WTC11 (cell line): ENCODE measurements around the gene GPR39. TPM values are rescaled to one million over a fixed set of nuclear protein-coding genes. Genes with fewer than 3 reads are reported as not detected.

Experiments used
- ATAC-seq: fragments of 200-7000 bp; cut with Tn5 transposase; 2 replicates; pipeline ENCODE4 v1.10.0; 2021; ENCODE audit warnings: mild to moderate bottlenecking, moderate library complexity
- CTCF ChIA-PET: fragments of 300-600 bp; sonication (Branson Sonifier 250); formaldehyde crosslinking; loops from one replicate; lab custom pipeline; 2021; ENCODE audit warnings: antibody characterized with exemption; lab: Charles Lee
- POLR2A ChIA-PET: fragments of 350-600 bp; sonication (Branson Sonifier 250); formaldehyde crosslinking; loops from one replicate; lab custom pipeline; 2021; ENCODE audit warnings: antibody characterized with exemption; lab: Charles Lee
- DNase-seq: peaks from one replicate; pipeline ENCODE4 v3.0.0; 2021; ENCODE audit warnings: low spot score
- H3K27ac Mint-ChIP-seq: 2 replicates; pipeline ENCODE4 v1.8.0; 2021; ENCODE audit warnings: mixed read lengths
- H3K27me3 Mint-ChIP-seq: 2 replicates; pipeline ENCODE4 v1.8.0; 2021; ENCODE audit warnings: low read depth, mild to moderate bottlenecking, moderate library complexity, mixed read lengths
- H3K36me3 Mint-ChIP-seq: 2 replicates; pipeline ENCODE4 v1.8.0; 2021; ENCODE audit warnings: mixed read lengths
- H3K4me1 Mint-ChIP-seq: 2 replicates; pipeline ENCODE4 v1.8.0; 2022; ENCODE audit warnings: mixed read lengths
- H3K4me3 Mint-ChIP-seq: 2 replicates; pipeline ENCODE4 v1.8.0; 2021; ENCODE audit warnings: mild to moderate bottlenecking, moderate library complexity, mixed read lengths
- H3K9me3 Mint-ChIP-seq: 2 replicates; pipeline ENCODE4 v1.8.0; 2021; ENCODE audit warnings: mixed read lengths
- AFF4 ChIP-seq: sonication (generic); formaldehyde crosslinking; IDR thresholded peaks from 2 replicates; pipeline ENCODE4 v1.8.1; 2023; ENCODE audit warnings: mild to moderate bottlenecking, missing genetic modification reagents, borderline replicate concordance
- ATF6 ChIP-seq: sonication (generic); formaldehyde crosslinking; IDR thresholded peaks from 2 replicates; pipeline ENCODE4 v1.8.1; 2023; ENCODE audit warnings: mild to moderate bottlenecking, missing genetic modification reagents
- CDX4 ChIP-seq: fragments of 250-450 bp; sonication (Bioruptor Pico); IDR thresholded peaks from 2 replicates; pipeline ENCODE4 v1.9.0; 2021; ENCODE audit warnings: moderate library complexity, mild to moderate bottlenecking, inconsistent platforms, borderline replicate concordance
- CREM ChIP-seq: sonication (generic); formaldehyde crosslinking; IDR thresholded peaks from 2 replicates; pipeline ENCODE4 v1.8.1; 2022; ENCODE audit warnings: mild to moderate bottlenecking, missing genetic modification reagents, moderate library complexity
- CTCF ChIP-seq: fragments of 200-600 bp; IDR thresholded peaks from 2 replicates; pipeline ENCODE4 v1.8.0; 2022; ENCODE audit warnings: antibody characterized with exemption
- ESRRA ChIP-seq: sonication (generic); formaldehyde crosslinking; IDR thresholded peaks from 2 replicates; pipeline ENCODE4 v1.8.1; 2022; ENCODE audit warnings: mild to moderate bottlenecking, missing genetic modification reagents, borderline replicate concordance
- FOXJ3 ChIP-seq: sonication (generic); formaldehyde crosslinking; IDR thresholded peaks from 2 replicates; pipeline ENCODE4 v1.9.0; 2021; ENCODE audit warnings: missing genetic modification reagents, mild to moderate bottlenecking, borderline replicate concordance
- FOXP1 ChIP-seq: sonication (generic); formaldehyde crosslinking; IDR thresholded peaks from 2 replicates; pipeline ENCODE4 v1.8.0; 2022; ENCODE audit warnings: missing genetic modification reagents, mild to moderate bottlenecking, moderate library complexity, borderline replicate concordance
- GTF2I ChIP-seq: fragments of 250-450 bp; sonication (Bioruptor Pico); conservative IDR thresholded peaks from 2 replicates; pipeline ENCODE4 v1.4.0; 2021; ENCODE audit warnings: mild to moderate bottlenecking
- HMGA2 ChIP-seq: fragments of 250-450 bp; sonication (Bioruptor Pico); IDR thresholded peaks from 2 replicates; pipeline ENCODE4 v1.4.0; 2021; ENCODE audit warnings: mild to moderate bottlenecking, moderate library complexity
- MXD4 ChIP-seq: fragments of 250-450 bp; sonication (Bioruptor Pico); IDR thresholded peaks from 2 replicates; pipeline ENCODE4 v1.8.0; 2021; ENCODE audit warnings: mild to moderate bottlenecking, moderate library complexity, borderline replicate concordance
- NFYB ChIP-seq: sonication (generic); formaldehyde crosslinking; conservative IDR thresholded peaks from 2 replicates; pipeline ENCODE4 v1.8.0; 2022; ENCODE audit warnings: low read depth, missing genetic modification reagents
- SMAD3 ChIP-seq: sonication (generic); formaldehyde crosslinking; IDR thresholded peaks from 2 replicates; pipeline ENCODE4 v1.8.0; 2022; ENCODE audit warnings: missing genetic modification reagents, mild to moderate bottlenecking, borderline replicate concordance
- USF2 ChIP-seq: sonication (generic); formaldehyde crosslinking; IDR thresholded peaks from 2 replicates; pipeline ENCODE4 v1.8.1; 2023; ENCODE audit warnings: mild to moderate bottlenecking, missing genetic modification reagents, moderate library complexity
- ZBTB21 ChIP-seq: sonication (generic); formaldehyde crosslinking; IDR thresholded peaks from 2 replicates; pipeline ENCODE4 v1.8.1; 2023; ENCODE audit warnings: mild to moderate bottlenecking, missing genetic modification reagents, borderline replicate concordance
- ZBTB43 ChIP-seq: sonication (generic); formaldehyde crosslinking; IDR thresholded peaks from 2 replicates; pipeline ENCODE4 v1.8.1; 2023; ENCODE audit warnings: mild to moderate bottlenecking, missing genetic modification reagents
- ZNF219 ChIP-seq: sonication (generic); formaldehyde crosslinking; IDR thresholded peaks from 2 replicates; pipeline ENCODE4 v1.8.0; 2023; ENCODE audit warnings: missing genetic modification reagents, mild to moderate bottlenecking, borderline replicate concordance
- ZNF416 ChIP-seq: fragments of 250-450 bp; sonication (Bioruptor Pico); IDR thresholded peaks from 2 replicates; pipeline ENCODE4 v1.9.0; 2021; ENCODE audit warnings: mild to moderate bottlenecking, inconsistent platforms
- ZNF671 ChIP-seq: fragments of 250-450 bp; sonication (Bioruptor Pico); IDR thresholded peaks from 2 replicates; pipeline ENCODE4 v1.8.0; 2021; ENCODE audit warnings: mild to moderate bottlenecking
- total RNA-seq: library from RNA; stranded (reverse); gene quantifications from 3 replicates; pipeline ENCODE4 v1.2.3, GENCODE V29; 2021

Gene GPR39
- total RNA-seq, 1 experiment from 2014 or later, result 0.74 TPM

GRCh38 chr2:132401326-132401725 is 15.3 kb upstream of the GPR39 start:
- H3K27ac Mint-ChIP-seq, result no peak overlapping the region
- H3K27me3 Mint-ChIP-seq, result peaks cover 9% of the 10 kb centered on the region
- TF ChIP-seq GTF2I, result no peak
- no peak for TF ChIP-seq ESRRA (CRISPR knock-in tag)
- TF ChIP-seq USF2 (CRISPR knock-in tag), result no peak
- no peak for TF ChIP-seq ATF6
- no peak for TF ChIP-seq ZNF671 (CRISPR knock-in tag)
- no peak for TF ChIP-seq CREM (CRISPR knock-in tag)
- no peak for TF ChIP-seq AFF4 (CRISPR knock-in tag)
- TF ChIP-seq ZBTB21 (CRISPR knock-in tag), result no peak
- ChIA-PET CTCF (interaction anchor here (0.6 kb wide), 1 partner anchor 32 kb away, joined by 3 read pairs; no protein-coding TSS in a partner anchor), POLR2A (no interaction called here)
- no peak overlapping the region for H3K4me3 Mint-ChIP-seq
- H3K4me1 Mint-ChIP-seq, result peaks cover 8% of the 10 kb centered on the region; the same call in 1 of the 2 replicates
- DNase-seq (no peak), ATAC-seq (no peak)
- H3K36me3 Mint-ChIP-seq, result no peaks in the 10 kb centered on the region
- peaks cover 13% of the 10 kb centered on the region; the same call in 1 of the 2 replicates for H3K9me3 Mint-ChIP-seq

- DNase-seq, result no peak
- H3K36me3 Mint-ChIP-seq, result no peaks in the 10 kb centered on the region
- TF ChIP-seq SMAD3 (CRISPR knock-in tag) (no peak), MXD4 (CRISPR knock-in tag) (no peak), ZNF671 (CRISPR knock-in tag) (no peak), FOXJ3 (CRISPR knock-in tag) (no peak), ZNF219 (no peak), HMGA2 (CRISPR knock-in tag) (no peak)
- TF ChIP-seq, all 79 proteins: peak for 0
- no peak for ATAC-seq
- Mint-ChIP-seq H3K4me1 (peaks cover 17% of the 10 kb centered on the region; the same call in 1 of the 2 replicates), H3K27me3 (peaks cover 9% of the 10 kb centered on the region), H3K9me3 (peaks cover 13% of the 10 kb centered on the region; the same call in 1 of the 2 replicates), H3K4me3 (no peak overlapping the region), H3K27ac (no peak overlapping the region)
- ChIA-PET CTCF (no interaction called here), POLR2A (no interaction called here)
These were observed 13.5 kb upstream of the GPR39 start for GRCh38 chr2:132403146-132403545.

GRCh38 chr2:132404056-132404455 is 12.5 kb upstream of the GPR39 start:
- no peak for TF ChIP-seq FOXP1 (CRISPR knock-in tag)
- no peak for TF ChIP-seq ZNF416
- no peak for TF ChIP-seq NFYB
- no peak for TF ChIP-seq ZBTB43 (CRISPR knock-in tag)
- TF ChIP-seq CTCF, result no peak
- no peak for TF ChIP-seq CDX4 (CRISPR knock-in tag)
- TF ChIP-seq ZNF671 (CRISPR knock-in tag), result no peak
- no peak for DNase-seq
- ChIA-PET CTCF (no interaction called here), POLR2A (no interaction called here)
- Mint-ChIP-seq H3K27ac (no peak overlapping the region), H3K4me1 (peaks cover 21% of the 10 kb centered on the region; the same call in 1 of the 2 replicates), H3K27me3 (peaks cover 9% of the 10 kb centered on the region), H3K9me3 (peaks cover 13% of the 10 kb centered on the region; the same call in 1 of the 2 replicates), H3K36me3 (no peaks in the 10 kb centered on the region), H3K4me3 (no peak overlapping the region)
- ATAC-seq, result no peak
